ENCODE results near the gene MED27.

Gene MED27

DNA sequence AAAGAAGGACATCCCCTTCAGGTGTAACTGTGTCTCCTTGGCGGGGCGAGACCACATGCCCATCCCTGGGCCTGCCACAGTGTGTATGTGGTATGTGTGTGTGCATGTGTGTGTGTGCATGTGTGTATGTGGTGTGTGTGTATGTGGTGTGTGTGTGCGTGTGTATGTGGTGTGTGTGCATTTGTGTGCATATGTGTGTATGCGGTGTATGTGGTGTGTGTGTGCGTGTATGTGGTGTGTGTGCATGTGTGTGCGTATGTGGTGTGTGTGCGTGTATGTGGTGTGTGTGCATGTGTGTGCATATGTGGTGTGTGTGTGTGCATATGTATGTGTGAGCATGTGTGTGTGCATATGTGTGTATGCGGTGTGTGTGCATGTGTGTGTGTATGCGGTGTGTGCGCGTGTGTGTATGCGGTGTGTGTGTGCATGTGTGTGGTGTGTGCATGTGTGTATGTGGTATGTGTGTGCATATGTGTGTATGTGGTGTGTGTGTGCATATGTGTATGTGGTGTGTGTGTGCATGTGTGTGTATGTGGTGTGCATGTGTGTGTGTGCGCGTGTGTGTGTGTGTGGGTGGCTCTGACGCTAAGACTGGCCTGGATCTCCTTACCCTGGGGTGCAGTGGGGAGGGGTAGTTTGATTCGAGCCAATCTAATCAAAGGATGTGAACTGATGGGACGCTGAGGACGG lies 231.9 kb downstream of the MED27 start:
- DNase-seq, result no peak

DNA sequence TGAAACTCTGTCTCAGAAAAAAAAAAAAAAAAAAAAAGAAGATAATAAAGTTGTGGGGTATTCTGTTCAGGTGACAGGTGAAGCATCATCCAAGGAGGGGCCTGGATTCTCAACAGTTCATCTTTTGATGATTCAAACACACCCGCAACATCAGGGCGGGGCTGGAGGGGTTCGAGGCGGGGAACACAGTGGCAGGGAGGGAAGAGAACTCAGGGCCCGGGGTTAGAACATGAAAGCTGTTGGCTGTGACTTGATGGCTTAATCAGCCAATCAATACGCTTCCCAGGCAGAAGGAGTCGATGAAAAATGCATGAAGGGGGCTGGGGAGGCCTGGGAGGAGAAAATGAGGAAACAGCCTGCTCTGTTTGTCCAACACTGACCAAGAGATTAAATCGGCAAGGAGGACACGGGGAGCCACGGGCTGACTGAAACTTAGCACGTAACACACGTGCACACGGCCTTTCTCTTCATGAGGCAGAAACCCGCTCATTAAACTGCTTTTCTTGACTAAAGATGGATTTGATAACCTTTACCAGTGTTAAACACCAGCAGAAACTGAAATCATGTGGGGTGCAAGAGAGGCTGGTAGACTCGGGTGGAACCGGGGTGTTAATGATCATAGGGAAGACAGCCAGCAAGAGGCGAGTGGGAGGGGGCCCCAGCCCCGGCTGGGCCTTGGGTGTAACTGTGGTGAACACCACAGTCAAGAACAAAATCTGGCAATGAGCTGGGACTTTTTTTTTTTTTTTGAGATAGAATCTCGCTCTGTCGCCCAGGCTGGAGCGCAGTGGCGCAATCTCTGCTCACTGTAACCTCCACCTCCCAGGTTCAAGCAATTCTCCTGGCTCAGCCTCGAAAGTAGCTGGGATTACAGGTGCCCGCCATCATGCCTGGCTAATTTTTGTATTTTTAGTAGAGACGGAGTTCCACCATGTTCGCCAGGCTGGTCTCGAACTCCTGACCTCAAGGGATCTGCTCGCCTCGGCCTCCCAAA lies 234.1 kb downstream of the MED27 start:
- DNase-seq, result no peak

DNA sequence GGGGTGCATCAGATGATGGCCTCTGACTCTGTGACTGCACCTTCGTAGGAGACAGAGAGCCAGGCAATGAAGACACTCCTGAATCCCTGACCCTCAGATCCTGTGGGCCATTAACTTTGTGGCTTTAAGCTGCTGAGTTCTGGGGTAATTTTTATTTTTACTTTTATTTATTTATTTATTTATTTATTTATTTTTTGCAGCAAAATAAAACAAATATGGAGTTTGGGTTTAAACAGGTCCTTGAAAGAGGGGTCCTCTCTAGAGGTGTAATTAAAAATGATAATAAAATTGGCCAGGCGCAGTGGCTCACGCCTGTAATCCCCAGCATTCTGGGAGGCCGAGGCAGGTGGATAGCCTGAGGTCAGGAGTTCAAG lies 234.9 kb downstream of the MED27 start:
- no peak for DNase-seq

DNA sequence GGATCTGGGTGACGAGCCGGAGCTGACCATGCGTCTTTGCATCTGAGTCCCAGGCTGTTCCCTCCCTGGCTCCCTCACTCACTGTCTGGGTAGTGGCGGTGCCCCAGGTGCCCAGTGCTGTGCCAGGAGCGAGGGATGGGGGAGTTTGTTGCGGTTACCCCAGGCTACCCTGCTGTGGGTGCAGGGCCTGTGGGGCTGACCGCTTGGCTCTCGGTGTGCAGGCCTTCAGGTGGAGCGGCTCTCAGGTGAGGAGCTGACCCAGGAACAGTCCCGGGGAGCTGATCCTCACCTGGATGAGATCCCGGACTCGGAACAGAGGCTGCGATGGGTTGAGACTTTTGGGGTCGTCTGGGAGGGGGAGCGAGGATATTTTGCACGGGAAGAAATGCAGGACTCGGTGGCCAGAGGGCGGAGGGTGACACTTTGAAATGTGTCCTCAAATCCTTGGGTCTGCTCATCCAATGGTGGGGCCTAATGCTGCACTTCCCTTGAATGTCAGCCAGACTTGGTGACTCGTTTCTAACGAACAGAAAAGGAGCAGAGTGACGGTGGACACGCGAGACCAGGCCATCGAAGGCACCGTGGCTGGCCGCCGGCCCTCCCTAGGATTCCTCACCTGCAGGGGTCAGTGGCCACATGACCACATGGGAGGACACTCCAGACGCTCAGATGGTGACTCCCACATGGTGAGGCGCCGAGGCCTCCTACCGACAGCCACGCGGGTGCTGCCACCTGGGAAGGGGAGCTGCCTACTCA lies 235.5 kb downstream of the MED27 start:
- no peak for DNase-seq

DNA sequence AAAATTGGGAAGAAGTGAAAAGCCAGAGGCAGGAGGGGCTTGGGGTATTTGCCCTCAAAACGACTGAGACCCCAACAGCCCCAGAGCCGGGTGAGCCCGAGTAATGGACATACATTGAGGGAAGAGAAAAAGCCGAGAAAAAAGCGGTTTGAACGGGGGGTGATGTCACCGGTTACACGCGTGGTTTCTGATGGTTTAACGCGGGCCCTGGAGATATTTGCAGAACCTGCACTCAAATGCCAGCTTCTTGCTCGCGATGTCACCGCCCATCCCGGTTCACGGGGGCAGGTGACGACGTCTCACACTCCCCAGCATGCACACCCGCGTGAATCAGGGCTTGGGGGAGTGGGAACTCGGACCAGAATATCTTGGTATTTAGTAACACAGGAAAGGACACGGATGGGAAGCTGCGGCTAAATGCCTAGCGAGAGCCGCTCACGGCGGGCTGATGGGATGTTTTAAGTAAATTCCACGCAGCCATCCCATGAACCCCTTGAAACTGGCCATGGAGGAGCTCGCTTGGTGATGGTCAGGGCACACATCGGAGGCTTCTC lies 237.8 kb downstream of the MED27 start:
- no peak for DNase-seq

DNA sequence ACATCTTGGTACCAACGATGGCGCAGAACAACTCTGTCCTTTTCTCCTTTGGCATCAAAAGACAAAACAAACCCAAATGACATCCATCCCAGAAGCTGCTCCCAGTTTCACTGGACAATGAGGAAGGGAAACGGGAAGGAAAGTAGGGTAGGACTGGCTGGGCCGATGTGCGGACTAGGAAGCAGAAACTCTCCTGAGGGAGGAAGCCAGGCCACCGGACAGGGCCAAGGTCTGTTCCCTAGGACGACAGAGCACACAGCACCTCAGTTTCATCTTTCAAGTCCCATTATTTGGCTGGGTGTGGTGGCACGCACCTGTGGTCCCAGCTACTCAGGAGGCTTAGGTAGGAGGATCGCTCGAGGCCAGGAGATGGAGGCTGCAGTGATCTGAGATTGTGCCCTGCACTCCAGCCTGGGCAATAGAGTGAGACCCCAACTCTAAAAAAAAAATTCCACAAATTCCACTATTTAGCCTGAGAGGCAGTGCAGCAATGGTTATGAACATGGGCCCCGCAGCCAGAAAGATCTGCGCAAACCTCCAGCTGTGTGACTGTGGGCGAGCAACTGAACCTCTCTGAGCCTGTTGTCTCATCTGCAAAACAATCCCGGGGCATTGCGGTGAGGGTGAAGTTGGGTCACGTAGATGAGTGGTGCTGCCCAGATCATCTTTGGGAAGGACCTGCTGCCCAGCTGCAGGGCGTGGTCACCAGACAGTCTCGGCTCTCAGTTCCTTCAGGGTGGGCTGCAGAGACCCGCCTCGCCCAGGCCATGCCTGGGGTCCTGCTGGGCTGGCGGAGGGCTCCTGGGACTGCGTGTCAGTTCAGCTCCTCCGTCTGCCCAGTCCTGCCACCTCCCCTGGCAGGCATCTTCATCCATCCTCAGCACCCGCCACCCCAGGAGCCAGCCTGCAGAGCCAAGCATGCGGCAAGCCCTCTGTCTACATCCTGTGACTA lies 238.6 kb downstream of the MED27 start:
- no peak for DNase-seq

DNA sequence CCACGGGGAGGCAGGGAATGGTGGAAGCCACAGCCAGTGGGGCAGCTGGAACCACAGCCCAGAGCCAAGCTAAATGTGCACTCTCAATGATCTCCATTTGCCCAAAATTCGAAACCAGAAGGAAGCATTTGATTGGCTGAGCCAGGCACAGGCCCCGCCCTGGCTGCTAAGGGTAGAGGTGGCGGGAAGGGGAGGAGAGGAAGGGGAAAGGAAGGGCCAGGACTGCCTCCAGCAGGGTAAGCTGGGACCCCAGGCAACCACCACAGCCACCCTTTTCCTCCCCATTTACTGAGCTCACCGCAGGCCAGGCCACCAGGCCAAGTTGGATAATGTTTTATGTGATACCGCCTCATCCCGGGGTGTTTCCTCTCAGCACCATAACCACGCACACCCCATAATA lies 239.4 kb downstream of the MED27 start:
- no peak for DNase-seq

DNA sequence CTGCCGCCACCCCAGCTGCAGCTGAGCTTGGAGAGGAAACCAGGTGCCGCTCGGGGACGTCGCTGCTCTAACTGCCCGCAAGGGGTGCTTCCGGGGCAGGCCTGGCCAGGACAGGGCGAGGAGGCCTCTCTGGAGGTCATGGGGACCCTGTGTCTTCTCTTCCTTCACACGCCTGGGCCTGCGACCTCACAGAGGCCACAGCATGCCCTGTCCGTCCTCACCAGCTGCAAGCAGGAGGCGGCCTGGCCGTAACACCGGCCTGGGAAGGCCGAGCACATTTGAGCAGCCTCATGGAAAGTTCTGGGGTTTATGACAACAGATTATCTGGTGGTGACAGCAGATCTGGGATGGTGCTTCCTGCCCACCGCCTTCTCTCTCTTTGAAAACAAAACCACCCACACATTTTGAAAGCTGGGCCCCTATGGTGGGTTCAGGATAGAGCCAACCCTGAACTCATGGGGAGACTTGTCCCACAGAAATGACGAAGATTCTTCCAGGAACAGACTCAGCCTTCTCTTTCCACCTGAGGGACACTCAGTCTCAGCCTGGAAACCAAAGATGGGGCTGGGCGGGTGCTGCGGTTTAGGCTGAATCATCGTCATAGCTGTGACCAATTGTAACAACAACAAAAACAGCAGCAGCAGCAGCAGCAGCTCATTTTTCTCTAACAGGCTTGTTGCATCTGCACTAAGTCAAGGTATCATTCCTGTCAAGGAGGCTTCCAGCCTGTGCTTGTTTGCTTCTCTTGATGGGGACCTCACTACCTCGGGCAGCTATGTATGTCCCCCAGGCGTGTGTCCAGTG lies 240.2 kb downstream of the MED27 start:
- DNase-seq, result peak; percentile 39

DNA sequence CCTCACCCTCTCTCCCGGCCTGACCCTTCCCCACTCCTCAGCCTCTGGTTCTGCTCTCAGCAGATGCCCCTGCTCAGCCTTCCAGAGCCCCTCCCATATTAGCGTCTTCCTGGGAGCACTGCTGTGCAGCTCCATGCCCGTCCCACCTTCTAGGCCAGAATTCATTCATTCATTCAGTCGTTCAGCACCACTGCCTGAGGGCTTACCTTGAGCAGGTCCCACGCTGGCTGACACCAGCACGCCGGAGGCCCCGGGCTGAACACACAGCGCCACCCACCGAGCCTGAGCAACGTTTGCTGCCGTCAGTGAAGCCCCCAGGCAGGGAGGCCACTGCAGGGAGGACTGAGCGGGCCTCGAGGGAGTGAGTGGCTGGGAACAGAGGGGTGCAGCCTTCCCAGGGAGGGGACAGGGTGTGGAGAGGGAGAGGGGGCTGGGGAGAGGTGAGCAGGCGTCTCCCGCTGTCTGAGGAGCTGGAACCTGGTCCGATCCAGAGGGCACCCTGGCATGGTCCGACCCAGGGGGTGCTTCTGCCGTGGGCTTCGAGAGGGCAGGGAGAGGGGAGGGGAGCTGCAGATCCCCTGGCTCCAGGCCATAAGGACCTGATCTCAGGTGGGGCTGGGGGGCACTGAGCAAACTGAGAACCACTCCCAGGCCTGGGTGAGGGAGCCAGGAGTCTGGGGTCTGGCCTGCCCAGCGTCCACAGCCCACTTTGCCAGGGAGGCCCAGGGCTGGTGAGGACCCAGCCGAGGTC lies 241.0 kb downstream of the MED27 start:
- DNase-seq, result no peak

DNA sequence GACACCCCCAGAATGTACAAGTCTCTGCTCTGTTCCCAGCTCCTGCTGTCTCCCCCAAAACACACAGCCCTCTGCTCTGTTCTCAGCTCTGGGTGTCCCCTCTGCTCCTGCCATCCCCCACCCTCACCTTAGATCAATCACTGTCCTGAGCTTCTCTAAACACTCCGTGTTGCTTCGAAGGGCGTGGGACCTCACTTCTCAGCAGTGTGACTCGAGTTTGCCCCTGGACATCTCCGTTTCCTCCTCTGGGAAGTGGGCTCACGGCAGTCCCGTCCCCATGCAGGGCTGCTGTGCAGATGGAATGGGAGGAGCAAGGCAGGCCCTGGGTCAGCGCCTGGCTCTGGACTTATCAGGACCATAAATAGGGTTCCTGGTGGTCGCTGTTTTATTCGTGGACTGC lies 241.8 kb downstream of the MED27 start:
- DNase-seq, result no peak

DNA sequence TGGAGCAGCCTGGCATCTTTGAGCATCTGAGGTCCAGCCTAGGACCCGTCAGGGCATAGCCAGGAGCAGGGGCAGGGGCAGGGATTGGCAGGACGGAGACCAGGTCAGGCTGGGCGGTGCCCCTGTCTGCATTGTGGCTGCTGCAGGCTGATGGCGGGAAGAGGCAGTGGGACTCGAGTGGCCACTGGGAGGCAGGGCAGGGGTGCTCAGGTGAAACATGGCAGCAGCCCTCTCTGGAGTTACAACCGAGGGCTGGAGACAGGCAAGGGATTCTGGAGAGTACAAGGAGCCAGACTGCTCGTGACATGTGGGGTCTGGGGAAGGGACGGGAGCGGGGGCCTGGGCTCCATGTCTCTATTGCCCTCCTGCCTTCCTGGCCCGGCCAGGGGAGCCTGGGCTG lies 242.4 kb downstream of the MED27 start:
- no peak for DNase-seq

DNA sequence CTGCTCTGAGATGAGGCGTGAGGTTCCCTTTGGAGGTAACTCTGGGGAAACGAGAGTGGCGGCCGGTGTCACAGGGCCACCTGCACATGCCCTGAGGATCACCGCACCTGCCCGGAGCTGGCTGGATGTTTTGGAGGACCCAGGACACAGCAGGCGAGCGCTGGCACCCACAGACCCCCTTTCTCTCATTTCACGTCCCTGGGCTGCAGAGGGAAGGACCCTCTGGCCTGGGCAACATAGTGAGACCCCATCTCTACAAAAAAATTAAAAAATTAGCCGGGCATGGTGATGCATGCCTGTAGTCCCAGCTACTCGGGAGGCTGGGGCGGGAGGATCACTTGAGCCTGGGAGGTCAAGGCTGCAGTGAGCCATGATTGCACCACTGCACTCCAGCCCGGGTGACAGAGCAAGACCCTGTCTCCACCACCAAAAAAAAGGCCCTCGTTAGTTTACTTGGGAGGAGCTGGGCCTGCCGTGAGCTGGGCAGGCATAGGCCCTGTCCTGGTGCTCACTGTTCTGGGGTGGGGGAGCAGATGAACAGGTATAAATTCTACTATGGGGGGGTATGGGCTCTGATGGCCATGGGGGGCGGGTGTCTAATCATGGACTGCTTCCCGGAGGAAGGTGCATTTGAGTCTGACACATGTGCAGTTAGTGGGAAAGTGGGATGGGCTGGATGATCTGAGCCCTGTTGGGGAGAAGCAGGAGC lies 242.9 kb downstream of the MED27 start:
- DNase-seq, result no peak

DNA sequence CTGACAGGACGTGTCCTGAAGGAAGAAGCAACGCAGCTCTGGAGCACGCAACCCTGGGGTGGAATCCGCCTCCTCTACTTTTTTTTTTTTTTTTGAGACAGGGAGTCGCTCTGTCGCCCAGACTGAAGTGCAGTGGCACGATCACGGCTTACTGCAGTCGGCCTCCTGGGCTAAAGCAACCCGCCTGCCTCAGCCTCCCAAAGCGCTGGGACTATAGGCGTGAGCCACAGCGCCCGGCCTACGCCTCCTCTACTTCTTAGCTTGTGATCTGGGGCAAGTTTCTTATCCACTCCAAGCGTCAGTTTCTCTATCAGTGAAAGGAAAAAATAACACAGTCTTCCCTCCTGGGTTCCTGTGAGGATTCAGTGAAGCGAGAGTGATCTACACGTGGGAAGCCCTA lies 243.6 kb downstream of the MED27 start:
- no peak for DNase-seq

DNA sequence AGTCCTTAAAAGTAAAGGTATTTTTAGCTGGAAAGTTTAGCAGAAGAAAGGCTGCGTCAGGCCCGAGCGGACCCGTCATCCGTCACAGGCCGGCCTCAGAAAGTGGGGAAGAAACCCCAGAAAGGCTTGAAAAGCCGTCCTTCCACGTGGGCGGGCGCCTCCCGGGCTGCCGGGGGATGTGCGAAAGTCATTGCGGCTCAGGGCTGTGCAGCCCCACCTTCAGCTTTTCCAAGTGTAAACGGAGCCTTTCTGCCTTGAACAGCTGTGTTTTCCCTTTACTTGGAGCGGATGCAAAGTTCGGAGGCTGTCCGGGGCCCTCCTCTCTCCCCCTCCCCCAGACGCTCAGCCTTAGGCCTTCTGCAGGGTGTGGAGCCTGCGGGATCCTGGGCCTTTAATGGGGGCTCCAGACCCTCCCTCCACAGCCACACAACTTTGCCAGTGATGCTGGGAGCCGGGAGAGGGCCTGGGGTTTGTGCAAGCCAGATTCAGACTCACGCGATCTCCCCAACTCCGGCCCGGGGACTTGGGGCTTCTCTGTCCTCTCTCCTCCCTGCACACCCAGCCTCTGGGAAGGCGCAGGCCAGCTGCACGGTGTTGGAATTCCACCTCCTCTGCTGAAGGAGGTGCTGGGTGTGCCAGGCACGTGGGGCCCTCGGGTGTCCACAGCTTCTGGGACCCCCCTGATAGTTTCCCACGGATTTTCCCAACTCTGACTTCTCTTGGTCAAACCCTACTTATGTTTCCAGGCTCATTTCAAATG lies 244.3 kb downstream of the MED27 start:
- DNase-seq, result no peak

DNA sequence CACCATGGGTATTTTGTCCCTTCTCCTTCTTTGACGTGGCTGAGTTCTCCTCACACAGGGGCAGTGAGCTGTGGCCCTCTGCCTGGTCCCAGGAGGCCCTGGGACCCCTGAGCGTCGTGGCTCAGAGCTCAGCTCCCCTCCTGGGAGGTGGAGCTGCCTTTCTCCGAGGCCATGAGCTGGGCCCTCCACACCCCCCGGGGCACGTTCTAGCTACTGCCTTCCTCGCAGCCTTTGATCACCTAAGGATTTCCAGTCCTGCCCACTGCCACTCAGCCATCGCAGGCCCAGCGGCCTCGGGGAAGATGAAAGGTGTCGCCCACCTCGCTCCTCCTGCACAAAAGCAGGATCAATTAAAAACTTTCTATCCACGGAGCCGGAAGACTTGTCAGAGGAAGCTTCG lies 244.9 kb downstream of the MED27 start:
- no peak for DNase-seq

DNA sequence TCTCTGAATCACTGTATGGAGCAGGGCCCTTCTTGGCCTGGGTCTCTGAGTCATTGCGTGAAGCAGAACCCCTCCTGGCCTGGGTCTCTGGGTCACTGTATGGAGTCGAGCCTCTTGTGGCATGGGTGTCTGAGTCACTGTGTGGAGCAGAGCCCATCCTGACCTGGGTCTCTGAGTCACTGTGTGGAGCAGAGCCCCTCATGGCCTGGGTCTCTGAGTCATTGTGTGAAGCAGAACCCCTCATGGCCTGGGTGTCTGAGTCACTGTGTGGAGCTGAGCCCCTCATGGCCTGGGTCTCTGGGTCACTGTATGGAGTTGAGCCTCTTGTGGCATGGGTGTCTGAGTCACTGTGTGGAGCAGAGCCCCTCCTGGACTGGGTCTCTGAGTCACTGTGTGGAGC lies 245.8 kb downstream of the MED27 start:
- peak; percentile 40 for DNase-seq

DNA sequence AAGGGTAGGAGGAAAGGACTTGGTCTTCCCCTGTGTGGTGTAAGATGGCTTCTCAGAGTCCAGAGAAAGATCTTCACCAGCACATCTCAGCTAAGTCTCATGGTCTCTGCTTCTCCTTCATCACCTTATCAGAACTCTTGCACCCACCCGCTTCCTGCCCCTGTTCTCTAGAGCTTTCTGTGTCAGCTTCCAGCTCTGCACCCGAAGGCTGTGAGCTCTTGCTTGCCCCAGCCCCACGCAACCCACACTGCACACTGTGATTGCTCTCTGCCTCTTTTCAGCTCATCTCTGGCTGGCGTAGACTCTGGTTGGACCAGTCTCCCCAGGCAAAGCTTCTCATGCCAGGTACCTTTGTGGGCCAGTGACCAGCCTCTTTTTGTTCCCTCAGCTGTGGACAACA lies 246.6 kb downstream of the MED27 start:
- no peak for DNase-seq

DNA sequence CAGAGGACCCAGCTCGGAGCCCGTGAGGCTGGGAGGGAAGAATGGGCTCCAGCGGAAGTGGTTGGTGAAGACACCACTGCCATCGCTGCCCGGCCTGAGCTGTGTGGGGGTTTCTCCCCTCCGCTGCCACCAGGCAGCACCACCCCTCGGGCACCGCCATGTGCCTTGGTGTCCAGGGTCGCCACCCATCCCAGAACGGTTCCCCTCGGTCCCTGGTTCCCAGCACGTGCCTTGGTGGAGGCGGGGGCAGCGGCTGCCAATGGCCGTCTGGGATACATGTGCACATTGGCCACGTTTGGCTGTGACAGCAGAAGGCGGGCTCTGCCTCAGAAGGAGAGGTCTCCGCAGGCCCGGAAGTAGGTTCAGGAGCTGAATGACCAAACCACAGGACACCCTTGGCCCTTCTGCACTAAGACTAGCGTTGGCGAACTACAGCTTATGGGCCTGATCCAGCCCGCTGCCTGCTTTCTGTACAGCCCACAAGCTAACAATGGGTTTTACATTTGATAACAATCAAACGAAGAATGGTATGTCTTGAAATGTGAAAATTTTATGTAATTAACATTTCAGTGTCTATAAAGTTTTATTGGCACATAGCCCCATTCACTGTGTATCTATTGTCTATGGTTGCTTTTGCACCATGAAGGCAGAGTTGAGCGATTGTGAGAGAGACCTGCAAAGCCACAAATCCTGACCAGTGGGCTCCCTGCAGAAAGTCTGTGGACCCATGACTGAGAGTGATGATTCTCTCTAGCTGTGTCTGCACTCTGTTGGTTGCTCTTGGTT lies 248.1 kb downstream of the MED27 start:
- DNase-seq, result no peak

Data from T1000 (cell line).